MM.1S (cell line): Measurements from ENCODE around the gene ST8SIA5.
"Not testable (repeated sequence)": the region's sequence is repeated elsewhere in the genome, so short reads cannot be mapped to it uniquely, and the experiment has no call there.

ENCODE experiments used
- DNase-seq: peaks from one replicate; pipeline ENCODE4 v3.0.0-alpha.2; 2015
- H2AFZ ChIP-seq: fragments of 300-600 bp; sonication (generic); 2 replicates; pipeline ENCODE4 v1.6.0; 2016; ENCODE audit warnings: antibody characterized with exemption, low read length
- H3F3A ChIP-seq: fragments of 300-600 bp; sonication (generic); 2 replicates; pipeline ENCODE4 v1.6.1; 2016; ENCODE audit warnings: mild to moderate bottlenecking, antibody characterized with exemption, low read length, moderate library complexity, mixed read lengths; ENCODE audit not compliant: insufficient read depth
- H3K27ac ChIP-seq: fragments of 300-600 bp; sonication (generic); 2 replicates; pipeline ENCODE4 v1.5.1; 2016; ENCODE audit warnings: mild to moderate bottlenecking, low read length
- H3K27me3 ChIP-seq: fragments of 300-600 bp; sonication (generic); replicated peaks from 2 replicates; pipeline ENCODE4 v1.6.0; 2016; ENCODE audit warnings: low read length; ENCODE audit not compliant: insufficient read depth
- H3K36me3 ChIP-seq: fragments of 300-600 bp; sonication (generic); replicated peaks from 2 replicates; pipeline ENCODE4 v1.6.1; 2016; ENCODE audit warnings: mild to moderate bottlenecking, low read length, mixed read lengths; ENCODE audit not compliant: insufficient read depth
- H3K4me1 ChIP-seq: fragments of 300-600 bp; sonication (generic); 2 replicates; pipeline ENCODE4 v1.6.1; 2016; ENCODE audit warnings: low read length, mixed read lengths
- H3K4me2 ChIP-seq: fragments of 300-600 bp; sonication (generic); 2 replicates; pipeline ENCODE4 v1.6.0; 2016; ENCODE audit warnings: low read depth, low read length
- H3K4me3 ChIP-seq: fragments of 300-600 bp; sonication (generic); 2 replicates; pipeline ENCODE4 v1.5.1; 2016; ENCODE audit warnings: low read length, mixed read lengths
- H3K79me2 ChIP-seq: fragments of 300-600 bp; sonication (generic); 2 replicates; pipeline ENCODE4 v1.6.1; 2016; ENCODE audit warnings: mixed run types, low read length, mixed read lengths
- H3K9ac ChIP-seq: fragments of 300-600 bp; sonication (generic); 2 replicates; pipeline ENCODE4 v1.6.1; 2016; ENCODE audit warnings: low read length, mixed read lengths
- H3K9me2 ChIP-seq: fragments of 300-600 bp; sonication (generic); replicated peaks from 2 replicates; pipeline ENCODE4 v1.6.1; 2016; ENCODE audit warnings: mild to moderate bottlenecking, low read length, mixed read lengths; ENCODE audit not compliant: insufficient read depth
- H3K9me3 ChIP-seq: fragments of 300-600 bp; sonication (generic); replicated peaks from 2 replicates; pipeline ENCODE4 v1.6.1; 2016; ENCODE audit warnings: mild to moderate bottlenecking, low read length, mixed read lengths; ENCODE audit not compliant: insufficient read depth
- H4K20me1 ChIP-seq: fragments of 300-600 bp; sonication (generic); 2 replicates; pipeline ENCODE4 v1.6.1; 2016; ENCODE audit warnings: mild to moderate bottlenecking, low read length, moderate library complexity, mixed read lengths; ENCODE audit not compliant: insufficient read depth
- EZH2 ChIP-seq: fragments of 300-600 bp; sonication (generic); optimal IDR thresholded peaks from 2 replicates; pipeline ENCODE3; 2017; ENCODE audit warnings: low read depth, mild to moderate bottlenecking, antibody characterized with exemption, low read length, mixed read lengths
- EZH2phosphoT487 ChIP-seq: fragments of 300-600 bp; sonication (generic); IDR thresholded peaks from 2 replicates; pipeline ENCODE4 v1.6.1; 2018; ENCODE audit warnings: antibody characterized with exemption, low read length
- TF ChIP-seq, protein P1 (sequence below): fragments of 300-600 bp; sonication (generic); IDR thresholded peaks from 2 replicates; pipeline ENCODE4 v1.5.1; 2016; ENCODE audit warnings: antibody characterized with exemption, low read length, mixed read lengths

Gene ST8SIA5, protein sequence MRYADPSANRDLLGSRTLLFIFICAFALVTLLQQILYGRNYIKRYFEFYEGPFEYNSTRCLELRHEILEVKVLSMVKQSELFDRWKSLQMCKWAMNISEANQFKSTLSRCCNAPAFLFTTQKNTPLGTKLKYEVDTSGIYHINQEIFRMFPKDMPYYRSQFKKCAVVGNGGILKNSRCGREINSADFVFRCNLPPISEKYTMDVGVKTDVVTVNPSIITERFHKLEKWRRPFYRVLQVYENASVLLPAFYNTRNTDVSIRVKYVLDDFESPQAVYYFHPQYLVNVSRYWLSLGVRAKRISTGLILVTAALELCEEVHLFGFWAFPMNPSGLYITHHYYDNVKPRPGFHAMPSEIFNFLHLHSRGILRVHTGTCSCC

DNA sequence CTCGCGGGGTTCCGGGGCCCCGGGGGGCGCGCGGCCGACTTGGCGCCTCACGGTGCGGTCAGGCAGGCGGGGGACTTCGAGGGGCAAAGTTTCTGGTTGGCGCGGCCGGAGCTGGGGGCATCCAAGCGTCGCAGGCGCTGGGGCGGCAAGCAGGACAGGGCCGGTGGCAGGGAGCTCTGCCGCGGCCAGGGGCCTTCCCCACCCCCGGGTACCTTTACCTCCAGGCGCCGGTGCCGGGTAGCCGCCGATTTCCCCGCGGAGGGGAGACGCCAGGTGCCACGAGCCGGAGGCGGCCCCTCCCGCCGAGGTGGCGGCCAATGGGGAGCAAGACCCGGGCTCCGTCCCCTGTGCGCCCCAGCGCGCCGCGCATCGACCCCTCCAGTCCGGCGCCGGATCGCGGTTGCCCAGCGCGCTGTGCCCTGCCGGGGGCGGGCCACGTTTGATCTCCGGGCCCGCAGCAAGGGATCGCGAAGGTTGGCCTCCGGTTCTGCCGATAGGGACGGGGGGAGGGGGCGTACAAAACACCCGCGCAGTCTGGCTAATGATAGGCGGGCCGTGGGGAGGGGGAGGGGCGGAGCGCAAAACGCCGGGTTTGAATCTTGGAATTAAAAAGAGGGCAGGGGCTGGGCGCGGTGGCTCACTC lies at the start of gene ST8SIA5:
TSS of gene ST8SIA5 (minus strand) at position 495 of the 643 bp plus-strand sequence. CDS start 545 bp downstream, outside the sequence.
- Histone ChIP-seq H3K9me3 (no peaks in the 10 kb centered on the region), H2AFZ (no peak within 1 kb of the TSS), H3K4me2 (no peak within 1 kb of the TSS)

DNA sequence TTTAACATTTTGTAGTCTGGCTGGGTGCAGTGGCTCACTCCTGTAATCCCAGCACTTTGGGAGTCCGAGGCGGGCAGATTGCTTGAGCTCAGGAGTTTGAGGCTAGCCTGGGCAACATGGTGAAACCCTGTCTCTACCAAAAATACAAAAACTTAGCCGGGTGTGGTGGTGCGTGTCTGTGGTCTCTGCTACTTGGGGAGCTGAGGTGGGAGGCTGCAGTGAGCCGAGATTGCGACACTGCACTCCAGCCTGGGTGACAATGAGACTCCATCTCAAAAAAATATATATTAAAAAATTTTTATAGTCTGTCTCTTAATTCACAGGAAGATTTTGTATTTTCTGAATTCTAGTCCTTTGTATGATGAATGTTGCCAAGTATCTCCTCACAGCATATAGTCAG lies 39.1 kb upstream of the ST8SIA5 start:
- H3K9me2 ChIP-seq, H3K4me2 ChIP-seq, H3K27me3 ChIP-seq, H3K4me3 ChIP-seq, H3K27ac ChIP-seq, H4K20me1 ChIP-seq, H3F3A ChIP-seq, H3K36me3 ChIP-seq, H2AFZ ChIP-seq, H3K79me2 ChIP-seq, H3K4me1 ChIP-seq, H3K9ac ChIP-seq, DNase-seq, H3K9me3 ChIP-seq: not testable (repeated sequence)

More for the DNA sequence above, at the start of gene ST8SIA5:
- Histone ChIP-seq H3K27ac (no peak within 1 kb of the TSS), H3K4me3 (no peak within 1 kb of the TSS), H4K20me1 (no peaks in the 10 kb centered on the region), H3K79me2 (no peaks in the 10 kb centered on the region), H3K4me1 (peaks cover 7% of the 10 kb centered on the region), H3K36me3 (no peaks in the 10 kb centered on the region), H3F3A (no peaks in the 10 kb centered on the region), H3K9me2 (no peaks in the 10 kb centered on the region), H3K9ac (no peak within 1 kb of the TSS), H3K27me3 (no peaks in the 10 kb centered on the region)
- TF ChIP-seq EZH2 (no peak), EZH2phosphoT487 (no peak)
- TF ChIP-seq, protein P1, sequence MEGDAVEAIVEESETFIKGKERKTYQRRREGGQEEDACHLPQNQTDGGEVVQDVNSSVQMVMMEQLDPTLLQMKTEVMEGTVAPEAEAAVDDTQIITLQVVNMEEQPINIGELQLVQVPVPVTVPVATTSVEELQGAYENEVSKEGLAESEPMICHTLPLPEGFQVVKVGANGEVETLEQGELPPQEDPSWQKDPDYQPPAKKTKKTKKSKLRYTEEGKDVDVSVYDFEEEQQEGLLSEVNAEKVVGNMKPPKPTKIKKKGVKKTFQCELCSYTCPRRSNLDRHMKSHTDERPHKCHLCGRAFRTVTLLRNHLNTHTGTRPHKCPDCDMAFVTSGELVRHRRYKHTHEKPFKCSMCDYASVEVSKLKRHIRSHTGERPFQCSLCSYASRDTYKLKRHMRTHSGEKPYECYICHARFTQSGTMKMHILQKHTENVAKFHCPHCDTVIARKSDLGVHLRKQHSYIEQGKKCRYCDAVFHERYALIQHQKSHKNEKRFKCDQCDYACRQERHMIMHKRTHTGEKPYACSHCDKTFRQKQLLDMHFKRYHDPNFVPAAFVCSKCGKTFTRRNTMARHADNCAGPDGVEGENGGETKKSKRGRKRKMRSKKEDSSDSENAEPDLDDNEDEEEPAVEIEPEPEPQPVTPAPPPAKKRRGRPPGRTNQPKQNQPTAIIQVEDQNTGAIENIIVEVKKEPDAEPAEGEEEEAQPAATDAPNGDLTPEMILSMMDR: no peak
- DNase-seq: no peak

DNA sequence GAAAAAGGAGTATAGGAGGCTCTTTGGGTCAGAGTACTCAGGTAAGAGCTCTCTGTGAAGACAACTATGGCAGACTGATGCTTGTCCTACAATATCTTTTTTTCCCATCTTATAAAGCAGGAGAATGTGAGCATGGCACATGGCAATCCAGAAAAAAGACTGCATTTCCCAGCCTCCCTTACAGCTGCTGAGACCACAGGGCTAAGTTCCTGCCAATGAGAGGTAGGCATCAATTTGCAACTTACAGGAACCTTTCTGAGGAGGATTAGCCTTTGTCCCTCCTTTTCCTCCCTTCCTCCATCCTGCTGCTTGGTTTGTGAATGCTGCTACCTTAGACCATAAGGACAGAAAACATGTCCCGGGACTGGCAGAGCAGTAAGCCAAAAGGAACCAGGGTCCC lies 37.8 kb upstream of the ST8SIA5 start:
- H3F3A ChIP-seq: no peaks in the 10 kb centered on the region
- H3K36me3 ChIP-seq: no peaks in the 10 kb centered on the region
- H3K4me3 ChIP-seq: no peak overlapping the region
- no peaks in the 10 kb centered on the region for H4K20me1 ChIP-seq
- H3K9ac ChIP-seq: no peak overlapping the region
- H2AFZ ChIP-seq: no peak overlapping the region
- no peaks in the 10 kb centered on the region for H3K27me3 ChIP-seq
- no peaks in the 10 kb centered on the region for H3K79me2 ChIP-seq
- DNase-seq: no peak
- H3K27ac ChIP-seq: no peak overlapping the region
- H3K9me2 ChIP-seq: no peaks in the 10 kb centered on the region
- no peaks in the 10 kb centered on the region for H3K9me3 ChIP-seq
- H3K4me2 ChIP-seq: no peak overlapping the region
- no peaks in the 10 kb centered on the region for H3K4me1 ChIP-seq
- TF ChIP-seq EZH2phosphoT487 (no peak), EZH2 (no peak)
- TF ChIP-seq, protein P1: no peak

DNA sequence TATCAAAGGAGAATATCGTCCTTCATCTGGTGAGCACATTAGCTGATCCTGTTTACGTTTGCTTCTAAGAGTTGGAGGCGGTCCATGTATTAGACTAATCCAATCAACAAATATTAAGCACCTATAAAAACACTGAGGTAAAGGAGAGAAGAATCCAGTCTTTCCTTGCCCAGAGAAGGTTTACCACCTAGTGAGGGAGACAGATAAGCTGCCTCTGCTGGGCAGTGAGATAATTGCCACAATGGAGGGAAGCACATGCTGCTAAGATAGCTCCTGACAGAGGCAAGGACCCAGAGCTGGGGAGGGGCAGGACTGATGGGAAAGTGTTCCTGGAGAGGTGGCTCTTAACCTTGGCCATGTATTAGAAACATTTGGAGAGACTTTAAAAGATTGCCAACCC lies 36.7 kb upstream of the ST8SIA5 start:
- DNase-seq: no peak
- no peaks in the 10 kb centered on the region for H3K4me1 ChIP-seq
- no peak overlapping the region for H2AFZ ChIP-seq
- H3K79me2 ChIP-seq: no peaks in the 10 kb centered on the region
- H3K27me3 ChIP-seq: no peaks in the 10 kb centered on the region
- no peak overlapping the region for H3K4me3 ChIP-seq
- no peak for TF ChIP-seq EZH2phosphoT487
- no peak for TF ChIP-seq EZH2
- TF ChIP-seq, protein P1: no peak
- no peaks in the 10 kb centered on the region for H3K9me2 ChIP-seq
- H3K9me3 ChIP-seq: no peaks in the 10 kb centered on the region
- H4K20me1 ChIP-seq: no peaks in the 10 kb centered on the region
- no peaks in the 10 kb centered on the region for H3K36me3 ChIP-seq
- H3K9ac ChIP-seq: no peak overlapping the region
- H3F3A ChIP-seq: no peaks in the 10 kb centered on the region
- no peak overlapping the region for H3K27ac ChIP-seq
- H3K4me2 ChIP-seq: no peak overlapping the region
